ENCODE measurements around the gene ANKH. TPM values are rescaled to one million over a fixed set of nuclear protein-coding genes. Genes with fewer than 3 reads are reported as not detected.
"Not testable (repeated sequence)": the region's sequence is repeated elsewhere in the genome, so short reads cannot be mapped to it uniquely, and the experiment has no call there.

ANKH gene
- total and polyA plus RNA-seq, 2 donors (not counting 1 experiment from before 2014, with no cell fraction given), result 13.7 to 71.1 TPM

DNA sequence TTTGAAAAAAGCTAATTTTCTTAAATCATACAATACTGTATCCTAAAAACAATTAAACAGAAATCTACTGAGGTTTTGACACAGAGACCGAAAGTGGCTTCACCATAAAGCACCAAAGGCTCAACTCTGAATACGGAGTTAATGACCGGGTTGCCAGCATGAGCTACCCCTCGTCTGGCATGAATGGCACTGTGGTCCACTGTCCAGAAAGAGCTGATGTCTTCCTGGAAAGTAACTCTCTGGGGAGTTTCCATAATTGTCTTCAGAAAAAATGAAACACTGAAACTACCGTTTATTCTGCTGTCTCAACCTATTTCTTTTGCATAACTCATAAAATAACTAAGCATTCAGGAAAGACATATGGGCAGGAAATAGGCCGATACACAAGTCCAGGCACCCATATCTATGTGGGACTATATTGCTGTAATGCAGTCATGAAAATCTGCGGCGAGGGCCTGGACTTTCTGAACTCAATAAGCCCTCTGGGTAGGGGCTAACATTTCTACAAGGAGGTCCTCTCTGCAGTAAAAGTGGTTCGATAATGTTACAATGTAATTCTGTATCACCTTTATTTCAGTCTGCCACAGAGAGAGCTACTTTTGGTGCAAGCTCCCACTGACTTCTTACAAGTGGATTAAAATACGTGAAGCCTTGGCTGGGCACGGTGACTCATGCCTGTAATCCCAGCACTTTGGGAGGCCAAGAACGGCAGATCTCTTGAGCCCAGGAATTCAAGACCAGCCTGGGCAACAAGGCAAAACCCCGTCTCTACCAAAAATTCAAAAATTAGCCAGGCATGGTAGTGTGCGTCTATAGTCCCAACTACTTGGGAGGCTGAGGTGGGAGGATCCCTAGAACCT is 52.4 kb downstream of the ANKH start:
- CTCF ChIA-PET, result interaction anchor here (0.7 to 0.9 kb wide), 2 partner anchors 9 to 51 kb away, joined by 4 read pairs; no protein-coding TSS in a partner anchor
- Histone ChIP-seq H3K4me3 (ENCODE audit: control extremely low read depth in 1 of 5, extremely low read depth in 1 of 5, insufficient read depth in 1 of 5, low read depth in 2 of 5, low read length in 4 of 5) (no peak overlapping the region), H3K4me1 (ENCODE audit: control insufficient read depth in 2 of 2, insufficient read depth in 2 of 2, low read length in 2 of 2) (peaks cover 15 to 17% of the 10 kb centered on the region in 2 donors), H2AFZ (ENCODE audit: insufficient read depth, low read depth, low read length, poor library complexity, severe bottlenecking) (no peak overlapping the region), H4K20me1 (ENCODE audit: control insufficient read depth, insufficient read depth, low read length, poor library complexity, severe bottlenecking) (no peaks in the 10 kb centered on the region), H3K27me3 (replicated peaks in 1 of 4; ENCODE audit: control extremely low read depth in 1 of 4, control insufficient read depth in 3 of 4, insufficient read depth in 4 of 4, low read length in 3 of 4) (no peaks in the 10 kb centered on the region), H3K79me2 (ENCODE audit: control insufficient read depth, insufficient read depth, low read length) (peaks cover 4% of the 10 kb centered on the region), H3K4me2 (replicated peaks; ENCODE audit: low read depth, low read length, poor library complexity, severe bottlenecking) (no peak overlapping the region), H3K36me3 (replicated peaks in 1 of 2; ENCODE audit: control extremely low read depth in 1 of 2, control insufficient read depth in 1 of 2, extremely low read depth in 1 of 2, insufficient read depth in 2 of 2, low read length in 1 of 2) (no peaks in the 10 kb centered on the region), H3K9ac (ENCODE audit: low read length) (no peak overlapping the region), H3K9me3 (ENCODE audit: control extremely low read depth in 1 of 3, control insufficient read depth in 2 of 3, insufficient read depth in 1 of 3, low read length in 2 of 3) (no peaks in the 10 kb centered on the region), H3K27ac (ENCODE audit: low read length in 2 of 2) (no peak overlapping the region)
- ATAC-seq (ENCODE audit: low read depth) (no peak), DNase-seq (no peak)
- no peak for TF ChIP-seq EZH2 (IDR thresholded peaks at IDR 0.05; ENCODE audit: borderline replicate concordance, insufficient read depth, low read depth, low read length, poor library complexity, severe bottlenecking)
- TF ChIP-seq, protein P1, sequence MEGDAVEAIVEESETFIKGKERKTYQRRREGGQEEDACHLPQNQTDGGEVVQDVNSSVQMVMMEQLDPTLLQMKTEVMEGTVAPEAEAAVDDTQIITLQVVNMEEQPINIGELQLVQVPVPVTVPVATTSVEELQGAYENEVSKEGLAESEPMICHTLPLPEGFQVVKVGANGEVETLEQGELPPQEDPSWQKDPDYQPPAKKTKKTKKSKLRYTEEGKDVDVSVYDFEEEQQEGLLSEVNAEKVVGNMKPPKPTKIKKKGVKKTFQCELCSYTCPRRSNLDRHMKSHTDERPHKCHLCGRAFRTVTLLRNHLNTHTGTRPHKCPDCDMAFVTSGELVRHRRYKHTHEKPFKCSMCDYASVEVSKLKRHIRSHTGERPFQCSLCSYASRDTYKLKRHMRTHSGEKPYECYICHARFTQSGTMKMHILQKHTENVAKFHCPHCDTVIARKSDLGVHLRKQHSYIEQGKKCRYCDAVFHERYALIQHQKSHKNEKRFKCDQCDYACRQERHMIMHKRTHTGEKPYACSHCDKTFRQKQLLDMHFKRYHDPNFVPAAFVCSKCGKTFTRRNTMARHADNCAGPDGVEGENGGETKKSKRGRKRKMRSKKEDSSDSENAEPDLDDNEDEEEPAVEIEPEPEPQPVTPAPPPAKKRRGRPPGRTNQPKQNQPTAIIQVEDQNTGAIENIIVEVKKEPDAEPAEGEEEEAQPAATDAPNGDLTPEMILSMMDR (IDR thresholded peaks at IDR 0.05), result no peak
- intact Hi-C loops (cut with micrococcal nuclease), result loop anchor here (10.0 kb wide), 1 partner anchor 154 kb away; the partner anchor contains the start of gene OTULIN
- Mint-ChIP-seq H3K4me1 (peaks cover 26% of the 10 kb centered on the region), H3K4me3 (no peak overlapping the region), H3K27ac (peak overlapping the region; percentile 3), H3K27me3 (no peaks in the 10 kb centered on the region), H3K9me3 (ENCODE audit: insufficient read depth) (no peaks in the 10 kb centered on the region)
- POLR2A ChIA-PET, result no interaction called here
- 84% methylated on average over 8 of the region's 14 CpGs for WGBS (ENCODE audit: insufficient coverage)

DNA sequence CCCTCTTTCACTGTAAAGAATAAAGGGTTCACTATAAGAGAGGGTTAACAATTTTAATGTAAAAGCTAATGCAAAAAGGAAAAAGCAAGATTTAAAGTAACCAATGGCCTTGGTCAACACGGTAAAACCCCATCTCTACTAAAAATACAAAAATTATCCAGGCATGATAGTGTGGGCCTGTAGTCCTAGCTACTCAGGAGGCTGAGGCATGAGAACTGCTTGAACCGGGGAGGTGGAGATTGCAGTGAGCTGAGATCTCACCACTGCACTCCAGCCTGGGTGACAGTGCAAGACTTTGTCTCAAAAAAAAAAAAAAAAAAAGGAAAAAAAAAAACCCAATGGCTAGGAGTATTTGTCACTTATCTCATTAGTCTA is 53.8 kb downstream of the ANKH start:
- H3K4me1 ChIP-seq (ENCODE audit: control insufficient read depth in 2 of 2, insufficient read depth in 2 of 2, low read length in 2 of 2), result peaks cover 20 to 21% of the 10 kb centered on the region in 2 donors
- H3K27me3 ChIP-seq (replicated peaks in 1 of 4; ENCODE audit: control extremely low read depth in 1 of 4, control insufficient read depth in 3 of 4, insufficient read depth in 4 of 4, low read length in 3 of 4); H4K20me1 ChIP-seq (ENCODE audit: control insufficient read depth, insufficient read depth, low read length, poor library complexity, severe bottlenecking); DNase-seq; H3K4me3 ChIP-seq (ENCODE audit: control extremely low read depth in 1 of 5, extremely low read depth in 1 of 5, insufficient read depth in 1 of 5, low read depth in 2 of 5, low read length in 4 of 5); POLR2A ChIA-PET; CTCF ChIA-PET; H3K27ac ChIP-seq (ENCODE audit: low read length in 2 of 2); H2AFZ ChIP-seq (ENCODE audit: insufficient read depth, low read depth, low read length, poor library complexity, severe bottlenecking); H3K79me2 ChIP-seq (ENCODE audit: control insufficient read depth, insufficient read depth, low read length); H3K9ac ChIP-seq (ENCODE audit: low read length); H3K36me3 ChIP-seq (replicated peaks in 1 of 2; ENCODE audit: control extremely low read depth in 1 of 2, control insufficient read depth in 1 of 2, extremely low read depth in 1 of 2, insufficient read depth in 2 of 2, low read length in 1 of 2); H3K9me3 Mint-ChIP-seq (ENCODE audit: insufficient read depth); H3K4me3 Mint-ChIP-seq; H3K27me3 Mint-ChIP-seq; H3K4me2 ChIP-seq (replicated peaks; ENCODE audit: low read depth, low read length, poor library complexity, severe bottlenecking); H3K9me3 ChIP-seq (ENCODE audit: control extremely low read depth in 1 of 3, control insufficient read depth in 2 of 3, insufficient read depth in 1 of 3, low read length in 2 of 3): not testable (repeated sequence)
- peaks cover 38% of the 10 kb centered on the region for H3K4me1 Mint-ChIP-seq
- intact Hi-C loops (cut with micrococcal nuclease), result loop anchor here (10.0 kb wide), 1 partner anchor 153 kb away; the partner anchor contains the start of gene OTULIN
- H3K27ac Mint-ChIP-seq, result peak overlapping the region; percentile 50
- peak; percentile 43 for ATAC-seq (ENCODE audit: low read depth)
- no CpG with 5 or more reads among the region's 2 CpGs for WGBS (ENCODE audit: insufficient coverage)
